ENCODE measurements around the gene KCNIP3.
"Not testable (repeated sequence)": the region's sequence is repeated elsewhere in the genome, so short reads cannot be mapped to it uniquely, and the experiment has no call there.

KCNIP3 gene

DNA sequence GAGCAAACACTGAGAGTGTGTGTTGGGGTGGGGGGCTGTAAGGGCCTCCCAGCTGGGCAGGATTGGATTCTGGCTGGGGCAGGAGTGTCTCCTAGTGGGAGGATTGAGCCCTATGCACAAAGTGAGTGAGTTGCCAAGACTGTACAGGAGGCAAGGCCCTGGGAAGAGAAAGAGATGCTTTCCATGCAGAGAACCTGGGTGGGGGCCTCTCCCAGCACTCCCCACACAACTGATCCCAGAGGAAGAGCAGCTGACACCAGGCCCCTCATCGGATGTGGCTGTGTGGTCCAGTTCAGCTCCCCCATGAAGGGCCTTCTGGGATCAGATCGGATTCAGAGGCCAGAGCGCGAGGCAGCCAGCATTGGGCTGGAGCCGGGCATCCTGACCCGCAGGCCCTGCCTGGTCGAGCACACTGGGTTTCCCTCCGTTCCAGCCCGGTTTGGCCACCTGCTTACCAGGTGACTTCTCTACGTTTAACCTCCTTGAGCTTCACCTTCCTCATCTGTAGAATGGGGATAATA is 56.0 kb downstream of the KCNIP3 start:
- CTCF ChIA-PET, result interaction anchor here (1.5 kb wide), 1 partner anchor 36 kb away, joined by 4 read pairs; no protein-coding TSS in a partner anchor
- TF ChIP-seq TARDBP (IDR thresholded peaks at IDR 0.05), result no peak
- TF ChIP-seq, protein P1, sequence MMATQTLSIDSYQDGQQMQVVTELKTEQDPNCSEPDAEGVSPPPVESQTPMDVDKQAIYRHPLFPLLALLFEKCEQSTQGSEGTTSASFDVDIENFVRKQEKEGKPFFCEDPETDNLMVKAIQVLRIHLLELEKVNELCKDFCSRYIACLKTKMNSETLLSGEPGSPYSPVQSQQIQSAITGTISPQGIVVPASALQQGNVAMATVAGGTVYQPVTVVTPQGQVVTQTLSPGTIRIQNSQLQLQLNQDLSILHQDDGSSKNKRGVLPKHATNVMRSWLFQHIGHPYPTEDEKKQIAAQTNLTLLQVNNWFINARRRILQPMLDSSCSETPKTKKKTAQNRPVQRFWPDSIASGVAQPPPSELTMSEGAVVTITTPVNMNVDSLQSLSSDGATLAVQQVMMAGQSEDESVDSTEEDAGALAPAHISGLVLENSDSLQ (IDR thresholded peaks at IDR 0.05), result no peak
- TF ChIP-seq HDGF (IDR thresholded peaks at IDR 0.05; ENCODE audit: borderline replicate concordance), result no peak
- no peak for TF ChIP-seq FOXK2 (IDR thresholded peaks at IDR 0.05)
- TF ChIP-seq SUZ12 (IDR thresholded peaks at IDR 0.05), result no peak
- no peak for TF ChIP-seq SP1 (IDR thresholded peaks at IDR 0.05)
- no peak for TF ChIP-seq FOXA1 (IDR thresholded peaks at IDR 0.05)
- TF ChIP-seq ELF4 (IDR thresholded peaks at IDR 0.05), result no peak
- no peak for TF ChIP-seq NFRKB (IDR thresholded peaks at IDR 0.05)
- no peak for TF ChIP-seq BHLHE40 (IDR thresholded peaks at IDR 0.05; ENCODE audit: borderline replicate concordance)
- no peak for TF ChIP-seq FOXM1 (IDR thresholded peaks at IDR 0.05; ENCODE audit: borderline replicate concordance)
- TF ChIP-seq ZNF384 (IDR thresholded peaks at IDR 0.05), result no peak
- TF ChIP-seq CTBP1 (IDR thresholded peaks at IDR 0.05; ENCODE audit: borderline replicate concordance), result no peak
- TF ChIP-seq ARNT (IDR thresholded peaks at IDR 0.05), result no peak
- TF ChIP-seq LEF1 (IDR thresholded peaks at IDR 0.05; ENCODE audit: borderline replicate concordance), result no peak
- TF ChIP-seq L3MBTL2 (conservative IDR thresholded peaks at IDR 0.05), result no peak
- no peak for DNase-seq (ENCODE audit: extremely low spot score)
- POLR2A ChIA-PET, result no interaction called here

DNA sequence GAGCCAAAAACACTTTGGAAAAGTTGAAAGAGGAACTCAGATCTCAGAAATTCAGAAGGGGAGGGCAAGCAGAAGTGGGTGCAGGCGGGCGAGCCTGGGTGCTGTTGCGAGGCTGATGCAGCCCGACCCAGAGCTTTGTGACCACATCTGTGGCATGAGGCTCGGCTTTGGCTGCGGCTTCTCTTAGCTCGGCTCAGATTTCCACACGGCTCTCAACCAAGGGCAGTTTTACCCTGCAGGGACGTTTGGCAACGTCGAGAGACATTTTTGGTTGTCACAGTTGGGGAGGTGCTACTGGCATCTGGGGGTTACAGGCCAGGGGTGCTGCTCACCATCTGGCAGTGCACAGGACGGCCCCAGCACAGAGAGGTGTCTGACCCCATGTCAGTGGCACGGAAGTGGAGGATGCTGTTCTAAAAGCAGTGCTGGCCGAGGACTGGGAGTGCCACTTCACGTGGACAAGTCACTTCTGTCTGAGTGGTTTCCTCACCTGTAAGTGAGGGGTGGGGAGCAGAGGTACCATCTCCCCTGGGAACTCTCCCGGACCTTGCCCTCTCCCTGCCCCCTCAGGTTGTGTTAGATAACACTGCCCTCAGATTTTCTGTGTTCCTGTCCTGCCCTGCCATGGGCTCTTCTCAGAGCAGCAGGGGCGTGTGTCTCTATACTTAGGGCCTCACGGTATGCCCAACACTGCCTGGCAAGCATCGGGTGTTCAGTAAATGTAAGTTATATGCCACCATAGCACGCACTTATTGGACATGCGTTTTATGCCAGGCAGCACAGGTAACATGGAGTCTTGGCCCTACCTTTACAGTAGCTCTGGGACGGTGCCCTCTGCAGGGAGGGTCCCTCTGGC is 56.7 kb downstream of the KCNIP3 start:
- POLR2A ChIA-PET, result no interaction called here

DNA sequence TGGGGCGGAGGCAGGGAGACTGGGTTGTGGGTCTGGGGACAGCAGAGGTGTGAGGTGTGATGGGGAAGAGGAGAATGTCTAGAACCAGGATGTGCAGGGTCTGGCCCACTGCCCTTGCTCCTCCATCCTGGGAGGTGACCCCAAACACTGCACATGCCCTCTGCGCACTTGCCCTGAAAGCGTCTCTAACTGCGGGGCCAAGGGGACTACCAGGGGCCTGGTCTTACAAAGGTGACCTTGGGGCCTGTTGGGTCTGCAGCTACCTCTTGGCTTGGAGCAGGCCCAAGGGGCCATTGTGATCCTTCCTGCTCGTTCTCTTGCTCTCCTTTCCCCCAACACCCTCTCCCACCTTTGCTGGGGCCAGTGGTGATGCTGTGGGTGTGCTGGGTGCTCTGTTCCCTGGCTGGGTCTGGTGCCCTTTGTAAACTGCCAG is 57.3 kb downstream of the KCNIP3 start:
- DNase-seq (ENCODE audit: extremely low spot score), result no peak
- CTCF ChIA-PET, result interaction anchor here (1.5 kb wide), 1 partner anchor 35 kb away, joined by 4 read pairs; no protein-coding TSS in a partner anchor
- TF ChIP-seq CTBP1 (IDR thresholded peaks at IDR 0.05; ENCODE audit: borderline replicate concordance), result no peak
- TF ChIP-seq FOXA1 (IDR thresholded peaks at IDR 0.05), result no peak
- no peak for TF ChIP-seq L3MBTL2 (conservative IDR thresholded peaks at IDR 0.05)
- no peak for TF ChIP-seq LEF1 (IDR thresholded peaks at IDR 0.05; ENCODE audit: borderline replicate concordance)
- TF ChIP-seq ARNT (IDR thresholded peaks at IDR 0.05), result no peak
- TF ChIP-seq HDGF (IDR thresholded peaks at IDR 0.05; ENCODE audit: borderline replicate concordance), result no peak
- TF ChIP-seq, protein P1 (IDR thresholded peaks at IDR 0.05), result no peak
- TF ChIP-seq ZNF384 (IDR thresholded peaks at IDR 0.05), result no peak
- no peak for TF ChIP-seq TARDBP (IDR thresholded peaks at IDR 0.05)
- no peak for TF ChIP-seq FOXM1 (IDR thresholded peaks at IDR 0.05; ENCODE audit: borderline replicate concordance)
- TF ChIP-seq SUZ12 (IDR thresholded peaks at IDR 0.05), result no peak
- POLR2A ChIA-PET, result no interaction called here

More for the DNA sequence above, 56.7 kb downstream of the KCNIP3 start:
- no peak for DNase-seq (ENCODE audit: extremely low spot score)
- TF ChIP-seq BHLHE40 (IDR thresholded peaks at IDR 0.05; ENCODE audit: borderline replicate concordance) (no peak), FOXA1 (IDR thresholded peaks at IDR 0.05) (no peak), LEF1 (IDR thresholded peaks at IDR 0.05; ENCODE audit: borderline replicate concordance) (no peak), FOXK2 (IDR thresholded peaks at IDR 0.05) (no peak), SP1 (IDR thresholded peaks at IDR 0.05) (no peak), L3MBTL2 (conservative IDR thresholded peaks at IDR 0.05) (no peak), CTBP1 (IDR thresholded peaks at IDR 0.05; ENCODE audit: borderline replicate concordance) (no peak), HDGF (IDR thresholded peaks at IDR 0.05; ENCODE audit: borderline replicate concordance) (no peak), TARDBP (IDR thresholded peaks at IDR 0.05) (no peak), ARNT (IDR thresholded peaks at IDR 0.05) (no peak), NFRKB (IDR thresholded peaks at IDR 0.05) (no peak)
- CTCF ChIA-PET, result interaction anchor here (1.5 kb wide), 1 partner anchor 35 kb away, joined by 4 read pairs; no protein-coding TSS in a partner anchor

DNA sequence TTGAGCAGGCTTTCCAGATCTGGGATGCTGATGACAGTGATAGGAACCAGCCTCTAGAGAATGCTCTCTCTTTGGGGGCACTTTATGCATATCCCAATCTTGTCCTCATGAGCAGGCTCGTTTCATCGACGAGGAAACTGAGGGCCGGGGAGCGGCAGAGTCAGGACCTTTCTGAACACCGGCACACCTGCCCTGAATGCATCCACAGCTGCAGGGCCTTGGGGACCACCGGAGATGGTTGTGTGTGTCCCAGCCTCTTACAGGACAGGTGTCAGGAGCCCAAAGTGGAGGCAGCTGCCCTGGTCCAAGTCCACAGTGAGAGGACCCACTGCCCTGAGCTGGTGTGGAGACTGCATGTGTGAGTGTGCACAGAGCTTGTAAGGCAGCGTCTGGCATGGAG is 57.8 kb downstream of the KCNIP3 start:
- no peak for DNase-seq (ENCODE audit: extremely low spot score)
- POLR2A ChIA-PET, result no interaction called here
- TF ChIP-seq TARDBP (IDR thresholded peaks at IDR 0.05) (no peak), LEF1 (IDR thresholded peaks at IDR 0.05; ENCODE audit: borderline replicate concordance) (no peak), FOXA1 (IDR thresholded peaks at IDR 0.05) (no peak), SUZ12 (IDR thresholded peaks at IDR 0.05) (no peak), ELF4 (IDR thresholded peaks at IDR 0.05) (no peak), NFRKB (IDR thresholded peaks at IDR 0.05) (no peak), FOXM1 (IDR thresholded peaks at IDR 0.05; ENCODE audit: borderline replicate concordance) (no peak), ARNT (IDR thresholded peaks at IDR 0.05) (no peak), ZNF384 (IDR thresholded peaks at IDR 0.05) (no peak), L3MBTL2 (conservative IDR thresholded peaks at IDR 0.05) (no peak), CTBP1 (IDR thresholded peaks at IDR 0.05; ENCODE audit: borderline replicate concordance) (no peak), BHLHE40 (IDR thresholded peaks at IDR 0.05; ENCODE audit: borderline replicate concordance) (no peak), SP1 (IDR thresholded peaks at IDR 0.05) (no peak), FOXK2 (IDR thresholded peaks at IDR 0.05) (no peak), HDGF (IDR thresholded peaks at IDR 0.05; ENCODE audit: borderline replicate concordance) (no peak)
- TF ChIP-seq, protein P1 (IDR thresholded peaks at IDR 0.05), result no peak
- CTCF ChIA-PET, result interaction anchor here (1.5 kb wide), 1 partner anchor 34 kb away, joined by 4 read pairs; no protein-coding TSS in a partner anchor

DNA sequence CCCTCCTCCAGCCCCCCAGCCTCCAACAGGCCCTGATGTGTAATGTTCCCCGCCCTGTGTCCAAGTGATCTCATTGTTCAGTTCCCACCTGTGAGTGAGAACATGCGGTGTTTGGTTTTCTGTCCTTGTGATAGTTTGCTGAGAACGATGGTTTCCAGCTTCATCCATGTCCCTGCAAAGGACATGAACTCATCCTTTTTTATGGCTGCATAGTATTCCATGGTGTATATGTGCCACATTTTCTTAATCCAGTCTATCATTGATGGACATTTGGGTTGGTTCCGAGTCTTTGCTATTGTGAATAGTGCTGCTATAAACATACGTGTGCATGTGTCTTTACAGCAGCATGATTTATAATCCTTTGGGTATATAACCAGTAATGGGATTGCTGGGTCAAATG is 58.3 kb downstream of the KCNIP3 start:
- DNase-seq (ENCODE audit: extremely low spot score); CTCF ChIA-PET; POLR2A ChIA-PET: not testable (repeated sequence)
